HFF-Myc (cell line): ENCODE data around the gene SPRING1.

ENCODE experiments used
- DNase-seq: peaks from one replicate; pipeline ENCODE4 v3.0.0-alpha.2; 2011; ENCODE audit warnings: low read depth; ENCODE audit errors: extremely low read depth
- H3K4me3 ChIP-seq: replicated peaks from 2 replicates; pipeline ENCODE4 v1.5.1; 2011; ENCODE audit warnings: low read depth, mild to moderate bottlenecking, control low read depth, low read length
- TF ChIP-seq, protein P1 (sequence below): IDR thresholded peaks from 2 replicates; pipeline ENCODE4 v1.5.1; 2012; ENCODE audit warnings: mild to moderate bottlenecking, low read depth, low read length, control low read depth; ENCODE audit errors: missing control alignments

SPRING1 gene

DNA sequence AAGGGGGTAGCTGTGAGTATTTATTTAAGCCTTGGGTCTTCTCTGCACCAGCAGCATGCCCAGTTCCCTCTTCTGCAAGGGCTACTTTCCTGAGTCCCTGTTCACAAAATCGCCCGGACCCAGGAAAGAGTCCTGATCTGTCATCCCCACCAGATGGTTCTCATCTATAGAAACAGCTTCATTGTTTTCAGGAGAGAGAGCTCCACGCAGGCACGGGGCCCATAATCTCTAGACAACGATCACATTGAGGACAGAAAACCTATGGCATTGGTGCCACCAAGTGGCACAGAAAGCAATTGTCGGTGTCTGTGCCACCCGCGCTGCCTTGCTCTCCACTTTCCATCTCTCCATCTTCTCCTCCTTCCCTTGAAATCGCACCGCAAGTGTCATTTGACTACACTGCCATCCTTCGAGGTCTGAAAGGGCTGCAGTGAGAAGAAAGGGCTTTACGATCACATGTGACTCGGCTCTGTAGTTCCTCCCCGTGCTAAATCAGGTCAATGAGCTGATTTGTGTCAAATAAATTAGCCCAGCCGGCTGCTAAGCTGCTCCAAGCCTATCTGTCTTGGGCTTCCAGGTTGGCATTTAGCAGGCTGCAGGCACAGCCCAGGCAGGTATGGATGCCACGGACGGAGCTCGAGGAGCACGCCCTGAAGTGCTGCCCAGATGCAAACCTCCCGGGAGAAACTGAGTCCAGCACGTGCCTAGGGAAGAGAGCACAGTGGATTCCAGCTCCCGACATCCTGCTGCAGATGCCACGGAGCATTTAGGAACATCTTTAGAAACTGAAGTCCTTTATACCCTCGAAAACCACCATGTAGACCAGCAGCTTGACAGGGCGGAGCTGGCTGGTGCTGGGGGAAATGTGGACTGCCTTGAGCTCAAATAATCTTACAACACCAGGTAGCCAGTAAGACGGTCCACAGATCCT, 28.8 kb downstream of the SPRING1 start:
- TF ChIP-seq, protein P1, sequence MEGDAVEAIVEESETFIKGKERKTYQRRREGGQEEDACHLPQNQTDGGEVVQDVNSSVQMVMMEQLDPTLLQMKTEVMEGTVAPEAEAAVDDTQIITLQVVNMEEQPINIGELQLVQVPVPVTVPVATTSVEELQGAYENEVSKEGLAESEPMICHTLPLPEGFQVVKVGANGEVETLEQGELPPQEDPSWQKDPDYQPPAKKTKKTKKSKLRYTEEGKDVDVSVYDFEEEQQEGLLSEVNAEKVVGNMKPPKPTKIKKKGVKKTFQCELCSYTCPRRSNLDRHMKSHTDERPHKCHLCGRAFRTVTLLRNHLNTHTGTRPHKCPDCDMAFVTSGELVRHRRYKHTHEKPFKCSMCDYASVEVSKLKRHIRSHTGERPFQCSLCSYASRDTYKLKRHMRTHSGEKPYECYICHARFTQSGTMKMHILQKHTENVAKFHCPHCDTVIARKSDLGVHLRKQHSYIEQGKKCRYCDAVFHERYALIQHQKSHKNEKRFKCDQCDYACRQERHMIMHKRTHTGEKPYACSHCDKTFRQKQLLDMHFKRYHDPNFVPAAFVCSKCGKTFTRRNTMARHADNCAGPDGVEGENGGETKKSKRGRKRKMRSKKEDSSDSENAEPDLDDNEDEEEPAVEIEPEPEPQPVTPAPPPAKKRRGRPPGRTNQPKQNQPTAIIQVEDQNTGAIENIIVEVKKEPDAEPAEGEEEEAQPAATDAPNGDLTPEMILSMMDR: peak; percentile 60
- peak; percentile 36 for DNase-seq
- no peak overlapping the region for H3K4me3 ChIP-seq

DNA sequence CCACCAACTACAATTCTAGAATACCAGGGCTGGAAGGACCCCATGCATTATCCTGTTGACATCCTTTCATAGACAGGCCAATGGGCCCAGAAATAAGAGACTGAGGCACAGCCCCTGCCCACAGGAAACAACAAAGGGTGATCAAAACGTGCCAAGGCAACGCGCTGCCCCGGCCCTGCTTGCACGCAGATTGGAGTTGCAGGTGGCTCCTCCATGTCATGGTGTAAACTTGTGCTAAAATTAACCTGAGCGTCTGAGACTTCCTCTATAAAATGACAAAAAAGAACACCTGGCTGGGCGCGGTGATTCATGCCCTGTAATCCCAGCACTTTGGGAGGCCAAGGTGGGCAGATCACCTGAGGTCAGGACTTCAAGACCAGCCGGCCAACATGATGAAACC, 30.1 kb downstream of the SPRING1 start:
- TF ChIP-seq, protein P1: no peak
- DNase-seq: no peak

DNA sequence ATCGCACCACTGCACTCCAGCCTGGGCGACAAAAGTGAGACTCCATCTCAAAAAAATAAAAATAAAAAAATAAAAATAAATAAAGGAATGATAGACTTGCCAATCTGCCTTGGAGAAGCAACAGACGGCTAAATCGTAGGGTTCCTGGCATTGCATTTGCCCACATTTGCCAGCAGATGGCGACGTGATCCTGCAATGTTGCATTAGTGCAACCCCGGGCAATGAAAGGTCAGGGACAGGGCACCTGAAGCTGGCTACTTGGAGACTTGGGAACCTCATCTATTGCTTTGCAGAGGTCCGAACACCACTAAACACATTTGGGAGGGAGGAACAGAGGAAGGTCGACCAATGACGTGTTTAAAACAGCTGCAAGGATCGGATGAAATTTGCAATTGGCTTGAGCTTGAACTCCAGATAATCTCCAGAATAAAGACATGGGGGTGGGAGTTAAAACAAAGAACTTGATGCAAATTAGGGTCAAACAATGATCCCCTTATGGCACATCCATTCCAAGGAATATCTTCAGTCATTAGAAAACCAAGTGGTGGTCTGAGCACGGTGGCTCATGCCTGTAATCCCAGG, 34.6 kb downstream of the SPRING1 start:
- no peak for DNase-seq
- no peak overlapping the region for H3K4me3 ChIP-seq
- TF ChIP-seq, protein P1: peak; percentile 90

More for the DNA sequence above, 30.1 kb downstream of the SPRING1 start:
- H3K4me3 ChIP-seq: no peak overlapping the region

DNA sequence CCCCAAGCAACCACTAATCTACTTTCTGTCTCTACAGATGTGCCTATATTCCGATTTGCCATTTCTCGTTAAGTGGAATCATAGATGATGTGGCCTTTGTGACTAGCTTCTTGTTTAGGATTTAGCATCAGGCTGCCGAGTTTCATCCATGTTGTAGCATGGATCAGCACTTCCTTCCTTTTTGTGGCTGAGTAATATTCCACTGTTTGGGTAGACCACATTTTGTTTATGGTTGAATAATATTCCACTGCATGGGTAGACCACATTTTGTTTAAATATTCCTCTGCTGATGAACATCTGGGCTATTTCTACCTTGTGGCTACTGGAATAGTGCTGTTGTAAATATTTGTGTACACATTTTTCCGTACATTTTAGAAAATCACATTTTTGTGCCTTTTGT, 36.4 kb downstream of the SPRING1 start:
- DNase-seq: no peak
- TF ChIP-seq, protein P1: no peak
- no peak overlapping the region for H3K4me3 ChIP-seq

DNA sequence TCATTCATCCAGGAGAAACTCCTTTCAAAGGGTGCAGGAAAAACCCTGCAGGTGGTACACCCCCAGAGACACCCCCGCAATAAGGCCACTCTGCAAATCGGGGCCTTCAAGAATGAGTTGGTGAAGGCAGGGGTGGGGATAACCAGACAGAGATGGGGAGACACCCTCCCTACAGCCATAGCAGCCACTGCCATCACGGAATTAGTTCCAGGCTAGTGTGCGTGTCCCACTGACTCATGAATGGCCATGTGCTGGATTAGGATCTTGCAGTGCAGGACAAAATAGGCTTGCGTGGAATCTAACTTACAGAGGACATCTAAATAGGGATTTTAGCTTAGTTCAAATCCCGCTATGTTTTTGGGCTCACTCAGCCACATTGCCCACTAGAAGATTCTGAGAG, 37.8 kb downstream of the SPRING1 start:
- TF ChIP-seq, protein P1: no peak
- DNase-seq: no peak

DNA sequence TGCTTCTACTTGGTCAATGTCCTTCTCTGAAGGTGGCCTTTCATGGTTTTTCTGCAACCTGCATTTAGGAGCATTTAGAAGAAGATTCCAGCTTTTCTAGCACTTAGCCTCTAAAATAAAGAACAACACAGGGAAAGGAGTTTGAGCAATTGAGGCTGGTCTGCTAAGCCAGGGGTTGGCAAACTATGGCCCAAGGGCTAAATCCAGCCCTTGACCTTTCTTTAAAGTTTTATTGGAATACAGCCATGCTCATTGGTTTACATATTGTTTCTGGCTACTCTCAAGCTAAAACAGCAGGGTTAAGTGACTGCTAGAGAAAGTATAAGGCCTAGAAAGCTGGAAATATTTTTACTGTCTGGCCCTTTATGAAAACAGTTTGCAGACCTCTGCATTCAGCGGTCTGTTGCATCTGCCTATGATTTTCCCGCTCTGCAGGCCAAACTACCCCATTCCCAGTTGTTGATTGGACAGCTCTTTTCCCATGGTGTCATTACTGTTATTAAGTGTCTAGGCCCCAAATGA, 39.3 kb downstream of the SPRING1 start:
- no peak for DNase-seq
- no peak overlapping the region for H3K4me3 ChIP-seq
- TF ChIP-seq, protein P1: no peak

More for the DNA sequence above, 37.8 kb downstream of the SPRING1 start:
- no peak overlapping the region for H3K4me3 ChIP-seq
